ENCODE results near the gene ZNF451.

ZNF451 gene

DNA sequence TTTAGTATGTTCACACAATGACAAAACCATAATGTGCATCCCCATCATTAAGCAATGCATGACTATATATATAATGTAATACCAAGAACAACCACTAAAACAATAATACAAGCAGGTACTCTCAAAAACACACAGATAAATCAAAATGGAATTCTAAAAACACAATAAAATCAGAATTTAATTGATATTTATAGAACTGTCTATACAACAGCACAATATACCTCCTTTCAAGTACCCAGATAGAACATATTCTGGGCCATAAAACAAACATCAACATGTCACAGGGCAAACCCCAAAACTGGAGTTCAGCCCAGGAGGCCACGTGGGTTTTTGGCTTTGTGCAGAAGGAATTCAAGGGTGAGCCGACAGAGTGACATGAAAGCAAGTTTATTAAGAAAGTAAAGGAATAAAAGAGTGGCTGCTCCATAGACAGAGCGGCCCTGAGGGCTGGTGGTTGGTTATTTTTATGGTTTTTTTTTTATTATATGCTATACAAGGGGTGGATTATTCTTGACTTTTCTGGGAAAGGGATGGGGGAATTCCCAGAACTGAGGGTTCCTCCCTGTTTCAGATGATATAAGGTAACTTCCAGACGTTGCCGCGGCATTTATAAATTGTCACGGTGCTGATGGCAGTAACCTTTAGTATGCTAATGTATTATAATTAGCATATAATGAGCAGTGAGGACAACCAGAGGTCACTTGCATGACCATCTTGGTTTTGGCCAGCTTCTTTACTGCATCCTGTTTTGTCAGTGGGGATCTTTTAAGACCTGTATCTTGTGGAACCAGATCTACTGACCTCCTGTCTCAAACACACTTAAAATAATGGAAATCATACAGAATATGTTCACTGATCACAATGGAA lies 126.5 kb downstream of the ZNF451 start:
- no peak for DNase-seq

GRCh38 chr6:57217270-57217669 lies 127.3 kb downstream of the ZNF451 start:
- DNase-seq, result no peak
